Activated T-cell treated with anti-CD3 and anti-CD28 coated beads for 48 hours (primary cell): ENCODE results near the gene BCL7C.
"Not testable (repeated sequence)": the region's sequence is repeated elsewhere in the genome, so short reads cannot be mapped to it uniquely, and the experiment has no call there.

ENCODE experiments used
- DNase-seq: peaks from one replicate; pipeline ENCODE4 v3.0.0-alpha.2; 2020; ENCODE audit warnings: low read depth

BCL7C gene

GRCh38 chr16:30893744-30894539, at the start of gene BCL7C:
BCL7C (minus strand) TSS chr16:30894077; CDS start chr16:30893944, 133 bp downstream.
- DNase-seq, result peak; percentile 87

DNA sequence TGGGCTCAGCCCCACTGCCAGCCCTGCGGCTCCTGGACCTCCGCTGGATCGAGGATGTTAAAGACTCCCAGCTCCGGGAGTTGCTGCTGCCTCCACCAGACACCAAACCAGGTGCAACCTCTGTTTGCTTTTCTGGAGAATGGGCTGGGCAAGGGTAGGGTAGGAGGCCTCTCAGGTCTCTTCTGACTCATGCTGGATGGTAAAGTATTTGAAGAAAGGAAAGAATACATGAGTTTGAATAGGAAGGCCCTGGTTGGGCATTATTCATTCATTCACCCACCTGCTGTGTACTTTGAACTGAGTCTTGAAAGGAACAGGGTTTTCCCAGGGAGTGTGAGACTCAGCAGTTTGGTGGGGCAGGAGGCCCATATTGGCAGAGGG, 48.5 kb upstream of the BCL7C start:
- no peak for DNase-seq

GRCh38 chr16:30941600-30942425, 47.9 kb upstream of the BCL7C start:
- DNase-seq, result peak; percentile 61

- not testable (repeated sequence) for DNase-seq
Observed at GRCh38 chr16:30939571-30939970, 45.7 kb upstream of the BCL7C start.

DNA sequence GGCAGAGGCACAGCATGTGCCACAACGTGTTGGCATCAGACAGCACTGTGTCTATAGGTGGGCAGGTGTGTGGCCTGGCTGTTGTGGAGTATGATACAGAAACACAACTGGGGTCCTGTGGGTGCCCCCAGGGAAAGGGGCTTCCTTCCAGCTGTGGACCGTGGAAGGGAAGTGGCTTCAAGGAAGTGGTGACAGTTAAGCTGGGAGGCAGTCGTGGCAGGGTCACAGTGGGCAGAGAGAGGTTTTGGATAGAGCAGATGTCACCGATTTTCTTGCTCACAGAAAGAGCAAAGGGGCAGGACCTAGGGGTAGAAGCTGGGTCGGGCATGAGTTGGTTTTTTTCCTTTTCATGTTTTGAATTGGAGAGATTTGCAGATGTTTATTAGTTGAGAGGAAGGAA, 43.8 kb upstream of the BCL7C start:
- DNase-seq, result no peak

GRCh38 chr16:30934827-30935557, 41.1 kb upstream of the BCL7C start:
- DNase-seq, result no peak

GRCh38 chr16:30931068-30931650, 37.3 kb upstream of the BCL7C start:
- DNase-seq, result no peak

GRCh38 chr16:30930160-30930571, 36.3 kb upstream of the BCL7C start:
- no peak for DNase-seq

DNA sequence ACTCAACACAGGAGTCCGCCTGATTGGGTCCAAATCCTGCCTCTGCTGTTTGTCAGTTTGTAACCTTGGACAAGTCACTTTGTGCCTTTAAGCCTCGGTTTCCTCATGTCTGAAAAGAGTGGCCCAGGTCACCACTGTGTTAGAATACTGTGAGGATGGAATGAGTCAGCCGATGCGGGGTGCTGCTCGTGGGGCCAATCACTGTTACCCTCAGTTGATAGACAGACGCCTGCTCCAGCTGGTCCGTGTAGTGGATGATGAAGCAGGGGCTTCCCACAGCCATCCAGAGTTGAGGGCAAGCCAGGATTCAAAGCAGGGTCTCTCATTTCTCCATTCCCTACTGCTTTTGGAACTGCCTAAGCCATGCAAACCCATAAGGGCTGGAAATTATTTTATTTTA, 35.3 kb upstream of the BCL7C start:
- DNase-seq, result no peak

GRCh38 chr16:30928390-30928789, 34.5 kb upstream of the BCL7C start:
- no peak for DNase-seq

GRCh38 chr16:30927789-30928378, 34.0 kb upstream of the BCL7C start:
- no peak for DNase-seq

GRCh38 chr16:30926937-30927788, 33.3 kb upstream of the BCL7C start:
- no peak for DNase-seq

GRCh38 chr16:30925995-30926811, 32.3 kb upstream of the BCL7C start:
- DNase-seq, result no peak

DNA sequence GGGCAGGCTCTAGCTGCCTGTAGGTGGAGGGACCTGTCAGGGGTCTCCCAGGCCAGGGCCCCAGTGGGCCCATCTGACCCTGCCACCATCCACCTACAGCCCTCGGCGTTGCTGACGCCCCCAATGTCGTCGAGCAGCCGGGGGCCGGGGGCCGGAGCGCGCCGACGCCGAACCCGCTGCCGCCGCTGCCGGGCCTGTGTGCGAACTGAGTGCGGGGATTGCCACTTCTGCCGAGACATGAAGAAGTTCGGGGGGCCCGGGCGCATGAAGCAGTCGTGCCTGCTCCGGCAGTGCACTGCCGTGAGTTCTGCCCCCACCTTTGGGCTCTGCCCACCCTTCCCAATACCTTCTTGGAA, 31.7 kb upstream of the BCL7C start:
- no peak for DNase-seq

DNA sequence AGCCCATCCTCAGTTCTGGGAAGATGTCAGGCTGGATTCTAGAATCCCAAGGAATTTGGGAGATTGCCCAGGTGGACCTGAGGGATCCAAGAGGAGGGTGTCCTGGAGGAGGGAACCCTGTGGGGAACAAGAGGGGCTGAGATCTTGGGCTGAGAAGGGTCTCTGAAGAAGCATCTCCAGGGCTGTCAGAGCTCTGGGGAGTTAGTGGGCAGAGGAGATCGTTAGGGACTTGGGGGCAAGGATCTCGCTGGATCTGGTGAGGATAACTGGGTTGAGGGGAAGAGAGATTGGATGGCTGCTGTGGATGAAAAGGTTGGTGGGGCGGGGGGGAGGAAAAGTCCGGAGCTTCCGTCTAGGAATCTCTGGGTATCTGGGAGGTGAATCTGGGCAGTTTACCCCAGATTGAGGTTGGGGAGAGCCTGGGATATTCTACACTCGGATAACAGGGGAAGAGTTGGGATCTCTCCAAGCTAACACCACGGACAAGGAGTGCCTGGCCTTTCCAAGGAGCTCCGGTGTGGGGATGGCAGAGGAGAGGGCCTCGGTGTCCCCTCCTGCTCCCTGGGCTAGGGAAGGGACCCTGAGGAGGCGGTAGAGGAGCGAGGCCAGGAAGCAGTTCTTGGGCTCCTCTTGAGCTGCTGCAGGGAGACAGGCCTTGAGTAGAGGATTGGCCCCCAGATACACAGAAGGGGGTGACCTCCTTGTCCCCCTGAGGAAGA, 31.2 kb upstream of the BCL7C start:
- no peak for DNase-seq

DNA sequence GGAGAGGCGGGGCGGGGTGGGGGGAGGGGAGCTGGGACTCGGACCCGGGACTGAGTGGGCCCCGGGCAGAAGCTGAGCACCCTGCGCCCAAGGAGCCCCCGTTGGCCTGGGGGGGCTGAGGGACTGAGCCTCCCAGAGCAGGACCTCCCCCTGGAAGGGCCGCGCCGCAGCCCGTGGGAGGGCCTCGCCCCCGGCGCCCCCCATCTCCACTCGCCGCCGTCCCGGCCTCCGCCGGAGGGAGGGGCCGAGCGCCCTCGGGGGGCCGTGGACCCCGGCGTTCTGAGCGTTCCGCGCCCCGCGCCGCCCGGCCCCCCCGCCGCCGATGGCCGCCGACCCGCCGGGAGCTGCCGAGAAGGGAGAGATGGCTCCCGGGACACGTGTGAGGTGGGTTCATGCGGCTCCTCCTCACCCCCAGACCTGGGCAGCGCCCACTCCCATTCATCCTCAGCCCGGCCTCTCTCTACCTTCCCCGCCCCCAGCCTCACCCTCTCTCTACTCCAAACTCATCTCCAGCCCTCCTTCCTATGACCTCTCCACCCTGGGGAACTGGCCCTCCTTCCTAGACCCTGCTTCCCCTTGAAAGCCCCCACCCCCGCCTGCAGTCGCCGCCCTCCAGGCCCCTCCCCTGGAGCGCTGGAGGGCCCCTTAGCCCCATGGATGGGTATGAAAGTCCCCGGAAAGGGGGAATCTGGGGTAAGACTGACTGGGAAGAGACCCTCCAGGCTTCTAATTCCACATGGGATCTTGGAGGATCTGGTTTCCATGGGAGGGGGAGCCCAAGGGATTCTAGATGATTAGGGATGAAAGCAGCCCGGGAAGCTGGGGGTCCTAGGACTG, 30.4 kb upstream of the BCL7C start:
- no peak for DNase-seq

- no peak for DNase-seq
Observed at GRCh38 chr16:30923554-30924075, 29.7 kb upstream of the BCL7C start, which contains the start of gene FBXL19. FBXL19 (plus strand) TSS chr16:30923572; CDS start chr16:30925755, 2,183 bp downstream.

GRCh38 chr16:30922960-30923535, 29.2 kb upstream of the BCL7C start:
- DNase-seq, result peak; percentile 90
